ENCODE results near the gene SFTPB.
"Not testable (repeated sequence)": the region's sequence is repeated elsewhere in the genome, so short reads cannot be mapped to it uniquely, and the experiment has no call there.

Gene SFTPB

DNA sequence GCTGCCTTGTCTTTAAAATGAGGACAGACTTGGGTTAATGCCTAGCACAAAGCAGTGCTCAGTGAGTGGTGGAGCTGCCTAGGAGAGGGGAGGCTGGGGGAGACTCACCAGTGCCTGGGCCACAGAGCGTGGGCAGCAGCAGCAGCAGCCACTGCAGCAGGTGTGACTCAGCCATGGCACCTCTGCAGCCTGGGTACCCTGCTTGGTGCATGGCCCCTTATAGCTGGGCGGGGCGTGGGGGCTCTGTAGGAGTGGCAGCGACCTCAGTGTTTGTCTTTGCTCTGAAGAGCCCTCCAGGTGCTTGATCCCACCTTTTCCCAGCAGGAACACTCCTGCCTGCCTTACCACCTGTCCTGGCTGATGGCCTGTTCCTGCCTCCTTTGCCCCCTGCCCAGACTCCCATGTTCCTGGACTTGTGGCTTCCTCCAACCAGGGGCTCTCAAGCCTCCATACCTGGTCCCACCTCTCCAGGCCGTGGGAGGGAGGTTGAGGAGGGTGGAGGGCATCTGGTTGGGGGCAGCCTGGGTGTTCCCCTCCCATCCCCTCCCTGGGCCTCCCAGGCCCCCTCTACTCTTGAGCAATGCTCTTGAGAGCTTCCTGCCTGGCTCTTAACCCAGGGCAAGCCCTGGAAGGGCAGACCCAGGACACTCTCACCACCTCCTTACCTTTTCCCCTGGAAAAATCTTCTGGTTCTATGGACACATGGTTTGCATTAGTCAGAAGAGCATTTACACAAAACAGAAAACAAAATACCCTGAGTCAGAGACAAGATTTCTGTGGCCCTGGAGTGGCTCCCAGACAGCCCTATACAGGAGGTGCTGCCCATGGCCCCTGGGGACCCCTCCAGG is at the start of gene SFTPB:
SFTPB (minus strand) TSS at position 191 of the 848 bp plus-strand sequence; CDS start at position 175, 16 bp downstream.
- DNase-seq (ENCODE audit: low spot score), result no peak

DNA sequence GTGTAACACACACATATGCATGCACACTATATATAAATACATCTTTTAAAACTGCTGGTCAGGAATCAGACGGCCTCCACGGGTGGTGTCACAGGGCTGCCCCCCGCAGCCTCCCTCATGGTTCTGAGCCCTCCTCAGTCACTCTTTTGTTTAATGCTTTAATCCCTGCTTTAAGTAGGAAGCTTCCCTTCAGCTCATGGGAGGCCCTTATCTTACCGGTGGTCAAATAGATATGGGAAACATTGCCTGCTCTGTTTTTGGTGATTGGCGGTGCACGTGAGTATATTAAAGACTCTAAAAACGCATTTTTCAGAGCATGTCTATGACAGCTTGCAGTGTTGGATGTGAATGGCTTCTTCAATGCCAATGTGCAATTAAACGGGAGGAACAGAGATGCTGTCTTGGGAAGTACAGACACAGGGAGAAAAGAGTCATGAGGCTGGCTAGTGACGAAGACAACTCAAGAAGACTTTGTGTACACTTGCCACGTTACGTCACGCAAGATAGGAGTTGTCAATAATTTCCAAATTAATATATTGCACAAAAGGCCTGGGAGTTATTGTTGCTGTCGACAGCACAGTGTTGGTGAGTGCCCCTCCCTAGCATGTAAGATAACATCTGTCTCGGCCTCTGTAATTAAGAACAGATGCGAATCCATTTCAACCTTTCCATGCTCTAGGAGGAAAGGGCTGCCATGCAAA is 49.5 kb upstream of the SFTPB start:
- no peak for DNase-seq (ENCODE audit: low spot score)

DNA sequence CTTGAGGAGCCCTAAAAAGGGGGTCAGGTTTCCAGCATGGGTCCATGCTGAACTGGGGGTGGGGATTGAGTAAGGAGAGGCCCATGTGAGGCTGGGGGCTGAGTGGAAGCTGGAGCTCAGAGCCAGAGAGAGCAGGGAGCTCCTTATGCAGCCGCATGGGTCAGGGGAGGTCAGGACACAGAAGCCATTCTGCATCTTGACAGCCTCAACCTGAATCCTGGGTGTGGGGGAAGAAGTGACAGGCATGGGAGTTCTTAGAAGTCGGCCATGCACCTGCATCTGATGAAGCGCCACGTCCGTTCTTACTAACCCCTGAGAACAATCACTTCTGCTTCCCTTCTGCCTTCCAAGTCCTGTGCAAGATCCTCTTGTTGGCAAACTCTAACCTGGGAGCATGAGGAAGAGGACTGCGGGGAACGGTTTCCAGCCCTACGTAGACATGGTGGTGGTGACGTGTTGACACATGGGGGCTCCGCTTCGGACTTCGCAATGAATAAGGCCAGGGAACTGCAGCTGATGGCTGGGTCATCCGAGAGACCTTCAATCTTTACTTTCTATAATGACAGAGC is 48.4 kb upstream of the SFTPB start:
- DNase-seq (ENCODE audit: low spot score), result no peak

DNA sequence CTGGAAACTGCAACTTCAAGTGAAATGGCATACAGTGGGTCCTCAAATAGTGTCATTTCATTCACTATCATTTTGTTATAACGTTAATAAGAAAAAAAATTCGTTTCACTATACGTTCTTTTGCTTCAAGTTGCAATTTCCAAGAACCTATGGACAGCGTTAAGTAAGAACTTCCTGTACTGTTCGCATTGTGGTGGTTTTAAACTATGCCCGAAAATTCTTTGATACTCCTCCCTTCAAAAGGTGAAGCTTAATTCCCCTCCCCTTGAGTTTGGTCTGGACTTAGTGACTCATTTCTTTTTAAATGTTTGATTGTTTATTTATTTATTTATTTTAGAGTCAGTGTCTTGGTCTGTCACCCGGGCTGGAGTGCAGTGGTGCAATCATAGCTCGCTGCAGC is 46.8 kb upstream of the SFTPB start:
- no peak for DNase-seq (ENCODE audit: low spot score)

DNA sequence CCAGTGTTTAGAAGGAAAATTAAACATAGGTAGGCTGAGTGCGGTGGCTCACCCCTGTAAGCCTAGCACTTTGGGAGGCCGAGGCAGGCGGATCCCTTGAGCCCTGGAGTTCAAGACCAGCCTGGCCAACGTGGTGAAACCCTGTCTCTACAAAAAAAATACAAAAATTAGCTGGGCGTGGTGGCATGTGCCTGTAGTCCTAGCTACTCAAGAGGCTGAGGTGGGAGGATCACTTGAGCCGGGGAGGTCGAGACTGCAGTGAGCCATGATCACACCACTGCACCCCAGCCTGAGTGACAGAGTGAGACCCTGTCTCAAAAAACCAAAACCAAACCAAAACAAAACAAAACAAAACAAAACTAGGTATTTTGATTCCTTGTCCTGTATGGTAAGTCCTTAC is 46.4 kb upstream of the SFTPB start:
- not testable (repeated sequence) for DNase-seq (ENCODE audit: low spot score)

DNA sequence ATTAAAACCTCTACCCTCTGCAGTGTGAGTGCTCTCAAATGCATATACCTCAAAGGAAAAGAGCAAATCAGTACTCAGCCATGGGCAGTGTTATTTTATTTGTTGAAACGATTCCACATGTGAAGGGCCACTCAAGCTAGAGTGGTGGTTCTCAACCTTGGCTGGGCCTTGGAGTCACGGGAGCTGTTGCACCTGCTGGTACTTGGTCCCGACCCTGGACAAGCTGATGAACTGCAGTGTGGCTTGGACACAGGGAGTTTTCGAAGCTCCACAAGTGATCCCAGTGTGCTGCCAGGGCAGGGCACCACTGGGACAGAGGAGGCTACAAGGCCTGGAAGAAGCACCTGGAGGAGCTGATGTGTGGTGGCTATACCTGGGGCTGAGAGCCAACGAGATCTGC is 45.8 kb upstream of the SFTPB start:
- no peak for DNase-seq (ENCODE audit: low spot score)

DNA sequence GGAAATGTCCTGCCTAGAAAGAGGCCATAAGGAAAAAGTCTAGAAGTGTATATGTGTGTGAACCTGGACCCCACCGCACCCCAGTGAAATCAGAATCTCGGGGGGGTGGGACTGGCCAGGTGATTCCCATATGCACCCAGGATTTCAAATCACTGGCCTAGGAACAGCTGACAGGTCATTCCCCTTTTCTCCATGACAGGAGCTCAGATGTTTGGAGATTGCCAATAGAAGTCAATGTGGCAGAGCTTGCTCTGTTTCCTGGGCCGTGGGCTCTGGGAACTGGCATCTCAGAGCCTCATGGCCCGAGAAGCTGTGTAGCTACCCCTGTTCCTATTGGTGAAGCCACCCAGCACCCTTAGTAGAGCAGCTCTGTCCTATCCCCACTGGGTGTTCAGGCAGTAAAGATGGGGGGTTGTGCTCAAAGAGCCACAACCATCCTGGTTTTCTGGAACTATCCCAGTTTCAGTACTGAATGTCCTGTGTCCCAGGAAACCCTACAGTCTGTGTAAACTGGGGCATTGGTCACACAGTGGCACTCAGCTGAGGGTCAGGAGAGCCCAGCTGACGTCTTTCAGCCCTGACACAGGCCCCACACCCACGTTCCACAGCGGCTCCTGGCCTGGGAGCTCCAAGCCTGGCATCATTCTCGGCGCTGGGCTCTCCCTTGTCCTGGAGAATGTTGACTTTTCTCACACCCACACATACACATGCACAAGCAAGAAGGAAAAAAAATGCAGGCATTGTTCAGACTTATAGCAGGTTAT is 45.0 kb upstream of the SFTPB start:
- DNase-seq (ENCODE audit: low spot score), result no peak

DNA sequence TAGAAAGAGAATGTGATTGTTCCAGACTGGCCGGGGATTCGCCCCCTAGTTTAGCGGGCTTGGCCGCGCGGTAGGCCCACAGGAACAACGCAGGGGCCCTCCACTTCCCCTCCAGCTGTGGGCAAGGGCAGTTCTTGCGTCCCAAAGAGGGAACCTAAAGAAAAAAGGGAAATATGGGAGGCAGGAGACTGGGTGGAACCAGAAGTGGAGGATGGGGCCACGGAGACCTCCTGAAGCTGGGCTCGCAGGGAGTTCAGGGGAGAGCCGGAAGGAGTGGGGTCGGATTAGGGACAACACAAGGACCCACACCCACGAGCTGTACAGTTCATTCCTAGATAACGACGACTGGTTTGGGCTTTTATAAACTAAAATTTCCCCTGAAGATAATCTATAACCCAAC is 44.3 kb upstream of the SFTPB start:
- no peak for DNase-seq (ENCODE audit: low spot score)

DNA sequence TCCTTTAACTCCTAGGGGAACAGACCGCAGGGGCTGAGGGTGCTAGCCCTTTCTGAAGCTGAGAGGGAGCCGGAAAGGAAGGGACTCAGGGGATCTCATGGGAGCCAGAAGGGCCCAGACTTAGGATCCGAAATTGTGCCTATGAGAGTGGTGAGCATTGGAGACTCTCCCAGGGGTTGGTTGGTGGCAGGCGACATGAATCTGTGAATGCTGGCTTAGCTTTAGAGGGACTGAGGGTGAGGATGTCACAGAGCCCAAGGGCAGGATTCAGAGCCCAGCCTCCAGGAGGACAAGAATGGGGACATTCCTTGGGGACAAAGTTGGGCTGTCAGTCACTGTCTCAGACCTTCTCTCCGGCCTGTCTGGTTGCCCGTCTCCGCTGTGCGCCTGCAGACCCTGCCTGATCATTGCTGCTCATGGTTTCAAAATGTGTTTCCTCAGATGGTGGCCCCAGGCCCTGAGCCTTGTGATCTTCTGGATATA is 43.6 kb upstream of the SFTPB start:
- no peak for DNase-seq (ENCODE audit: low spot score)

DNA sequence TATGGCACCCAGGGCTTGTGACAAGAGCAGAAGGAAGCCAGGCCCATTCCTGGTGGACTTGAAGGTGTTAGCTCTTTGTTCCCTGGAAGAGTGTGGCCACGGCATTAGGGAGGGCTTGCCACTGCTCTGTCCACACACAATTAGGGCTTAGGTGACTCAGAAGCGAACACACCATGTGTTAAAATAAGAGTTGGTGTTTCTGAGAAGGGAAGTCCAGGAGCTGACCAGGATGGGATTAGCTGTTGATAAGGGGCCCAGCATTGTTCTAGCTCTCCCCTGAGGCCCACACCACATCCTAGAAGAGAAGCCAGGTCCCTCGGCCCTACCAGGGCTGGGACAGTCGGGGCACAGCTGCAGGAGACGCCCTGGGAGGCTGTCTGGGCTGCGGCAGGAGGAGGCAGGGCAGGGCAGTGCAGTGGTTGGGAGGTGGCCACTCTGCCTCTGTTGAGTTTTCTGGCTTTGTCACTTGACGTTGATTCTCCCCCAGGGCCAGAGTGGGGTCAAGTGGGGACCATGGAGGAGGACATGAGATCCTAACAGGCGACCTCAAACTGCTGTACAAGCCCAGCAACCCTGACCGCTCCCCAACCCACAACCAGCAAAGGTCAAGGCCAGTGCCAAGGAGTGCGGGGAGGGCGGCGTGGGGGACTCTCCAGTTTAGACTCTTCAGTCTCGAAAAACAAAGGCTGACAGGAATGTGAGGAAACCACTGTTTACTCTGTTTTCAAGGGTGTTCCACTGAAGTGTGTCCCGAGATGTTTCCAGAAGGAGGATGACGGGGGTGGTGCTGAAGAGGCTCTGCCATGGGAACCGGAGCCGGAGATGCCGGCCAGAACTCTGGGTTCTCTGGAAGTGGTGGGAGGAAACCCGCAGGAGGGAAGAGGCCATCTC is 42.9 kb upstream of the SFTPB start:
- no peak for DNase-seq (ENCODE audit: low spot score)

DNA sequence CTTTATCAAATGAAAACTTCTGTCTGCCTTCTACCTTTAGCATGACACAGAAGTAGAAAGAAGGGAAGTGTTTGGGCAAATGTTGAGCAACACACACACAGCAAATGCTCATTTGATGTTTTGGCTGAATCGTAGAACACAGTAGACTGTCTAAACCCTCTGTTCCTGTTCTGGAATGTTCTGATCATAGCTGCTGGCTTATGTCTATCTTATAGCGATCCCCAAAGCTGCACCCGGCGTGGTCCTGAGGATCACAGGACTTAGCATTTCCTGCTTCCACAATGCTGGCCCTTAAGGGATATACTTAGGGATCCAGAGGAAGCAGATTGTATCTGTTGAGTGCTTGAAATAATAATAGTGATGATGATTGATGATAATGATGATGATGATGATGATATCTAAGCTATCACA is 41.4 kb upstream of the SFTPB start:
- DNase-seq (ENCODE audit: low spot score), result no peak

DNA sequence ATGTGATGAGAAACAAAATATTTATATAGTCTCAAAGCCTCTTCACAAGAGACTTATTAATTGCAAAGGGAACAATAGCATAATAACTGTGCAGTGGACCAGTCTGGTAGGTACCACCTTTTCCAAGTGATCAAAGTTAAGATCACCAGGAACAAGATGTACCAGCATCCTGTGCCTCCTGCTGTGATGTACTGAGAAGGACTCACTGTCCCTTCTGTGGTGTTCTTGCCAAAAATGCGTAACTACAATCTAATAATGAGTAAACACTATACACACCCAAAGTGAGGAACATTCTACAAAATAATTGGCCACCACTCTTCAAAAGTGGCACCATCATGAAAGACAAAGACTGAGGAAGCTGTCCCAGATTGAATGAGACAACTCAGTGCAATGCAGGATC is 40.6 kb upstream of the SFTPB start:
- no peak for DNase-seq (ENCODE audit: low spot score)

DNA sequence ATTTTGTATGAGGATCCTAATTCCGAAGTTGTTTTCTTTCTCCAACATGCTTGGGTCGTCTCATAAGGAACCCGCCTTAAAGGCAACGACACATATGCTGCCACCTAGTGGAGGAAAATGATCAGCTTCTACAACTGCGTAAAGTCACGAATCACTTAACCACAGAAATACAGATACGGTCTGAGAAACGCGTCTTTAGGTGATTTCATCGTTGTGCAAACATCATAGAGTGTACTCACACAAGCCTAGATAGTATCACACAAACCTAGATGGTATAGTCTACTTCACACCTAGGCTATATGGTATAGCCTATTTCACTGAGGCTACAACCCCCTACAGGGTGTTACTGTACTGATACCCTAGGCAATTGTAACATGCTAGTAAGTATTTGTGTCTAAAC is 39.3 kb upstream of the SFTPB start:
- DNase-seq (ENCODE audit: low spot score), result peak; percentile 54

DNA sequence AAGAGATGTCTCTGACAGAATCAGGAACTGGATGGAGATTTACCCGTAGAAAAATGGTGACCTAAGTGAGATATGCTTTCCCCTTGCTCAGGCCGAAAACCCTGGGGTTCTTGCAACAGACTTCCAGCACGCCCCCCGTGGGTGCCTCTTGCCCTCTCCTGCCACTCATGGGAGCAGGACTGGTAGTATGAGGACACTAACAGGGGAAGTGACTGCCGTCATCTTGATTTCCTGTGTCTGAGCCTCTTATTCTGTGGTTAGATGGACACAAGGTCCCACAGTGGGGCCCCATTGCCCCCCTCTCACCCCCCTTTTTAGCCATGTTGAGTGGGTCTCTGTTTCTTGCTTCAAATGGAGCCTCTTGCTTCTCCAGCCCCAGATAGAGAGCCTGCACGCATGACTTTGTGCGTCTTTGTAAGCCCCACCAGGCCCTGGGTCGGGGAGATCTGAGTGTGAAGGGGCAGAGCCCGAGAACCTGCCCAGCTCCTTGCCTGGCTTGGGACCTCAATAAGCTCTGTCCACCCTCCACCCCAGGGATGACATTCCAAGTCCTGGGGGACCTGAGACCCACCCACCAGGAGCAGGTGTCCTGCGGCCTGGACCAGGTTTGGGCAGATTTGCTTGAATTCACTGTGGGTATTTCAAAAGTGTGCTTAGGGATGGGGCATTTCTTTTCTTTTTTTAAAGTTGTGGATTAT is 38.7 kb upstream of the SFTPB start:
- DNase-seq (ENCODE audit: low spot score), result no peak

DNA sequence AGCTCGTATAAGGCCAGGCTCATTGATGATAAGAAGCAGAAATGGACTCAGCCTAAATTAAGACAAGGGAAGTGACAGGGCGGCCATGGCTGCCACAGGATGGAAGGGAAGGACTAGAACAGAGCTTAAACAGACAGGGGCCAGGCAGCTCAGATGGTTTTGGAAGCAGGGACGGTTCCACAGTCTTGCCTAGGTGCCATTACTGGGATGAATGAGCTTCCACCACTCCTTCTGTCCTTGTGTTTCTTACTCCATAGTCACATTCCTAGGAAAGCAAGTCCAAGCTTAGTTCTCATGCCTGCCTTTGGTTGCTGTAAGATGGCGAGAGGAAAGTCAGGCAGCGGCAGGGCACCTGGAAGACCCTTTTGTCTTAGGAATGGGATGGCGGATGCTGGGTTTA is 38.1 kb upstream of the SFTPB start:
- DNase-seq (ENCODE audit: low spot score), result no peak

DNA sequence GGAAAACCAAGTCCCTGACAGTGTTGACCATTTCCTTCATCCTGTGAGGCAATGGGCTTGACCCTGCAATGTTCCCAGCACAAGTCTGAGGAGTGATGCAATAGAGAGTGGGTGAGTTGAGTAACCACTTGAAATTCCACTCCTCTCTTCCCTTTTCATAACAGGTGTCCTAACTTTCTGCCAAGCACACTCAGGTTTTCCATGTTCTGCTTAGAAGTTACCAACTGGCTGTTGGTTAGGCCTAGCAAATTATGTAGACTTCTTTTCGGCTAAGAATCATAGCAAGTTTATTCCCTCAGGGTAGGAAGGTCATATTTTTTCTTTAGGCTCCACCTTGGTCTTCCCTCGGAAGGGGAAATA is 37.7 kb upstream of the SFTPB start:
- peak; percentile 63 for DNase-seq (ENCODE audit: low spot score)

DNA sequence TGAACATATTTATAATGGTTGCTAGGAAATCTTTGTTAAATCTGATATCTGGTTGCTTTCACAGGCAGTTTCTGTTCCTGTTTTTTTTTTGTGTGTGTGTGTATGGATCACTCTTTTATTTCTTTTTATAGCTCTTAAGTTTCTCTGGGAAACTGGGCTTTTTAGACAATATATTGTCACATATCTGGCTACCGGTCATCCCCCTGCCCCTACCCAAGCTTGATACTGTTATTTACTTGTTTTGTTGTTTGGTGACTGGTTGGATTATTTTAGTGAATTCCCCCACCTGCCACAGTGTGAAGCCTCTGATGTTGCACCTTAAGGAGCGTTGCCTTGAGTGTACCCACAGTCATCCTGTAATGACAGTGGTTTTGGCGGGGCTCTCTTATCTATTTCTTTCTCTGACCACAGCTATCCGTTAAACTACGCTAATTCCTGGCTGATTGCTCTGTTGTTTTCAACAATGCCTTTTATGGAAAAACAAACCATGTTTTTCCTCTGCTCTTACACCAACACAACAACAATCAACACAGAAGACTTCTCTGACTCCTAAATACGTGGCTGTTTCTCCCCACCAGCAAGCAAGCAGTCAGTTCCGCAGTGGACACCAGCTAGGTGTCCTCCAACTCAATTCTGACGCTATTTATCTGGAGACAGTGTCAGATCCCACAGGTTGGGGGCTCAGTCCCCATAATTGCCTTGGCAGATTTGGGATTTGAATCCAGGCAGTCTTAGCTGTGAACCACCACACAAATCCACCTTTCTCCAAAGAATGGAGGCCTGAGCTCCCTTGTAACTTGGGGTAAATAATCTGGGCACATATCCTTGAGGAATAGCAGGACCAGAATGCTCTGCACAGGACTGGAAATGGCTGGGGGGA is 37.0 kb upstream of the SFTPB start:
- DNase-seq (ENCODE audit: low spot score), result no peak

DNA sequence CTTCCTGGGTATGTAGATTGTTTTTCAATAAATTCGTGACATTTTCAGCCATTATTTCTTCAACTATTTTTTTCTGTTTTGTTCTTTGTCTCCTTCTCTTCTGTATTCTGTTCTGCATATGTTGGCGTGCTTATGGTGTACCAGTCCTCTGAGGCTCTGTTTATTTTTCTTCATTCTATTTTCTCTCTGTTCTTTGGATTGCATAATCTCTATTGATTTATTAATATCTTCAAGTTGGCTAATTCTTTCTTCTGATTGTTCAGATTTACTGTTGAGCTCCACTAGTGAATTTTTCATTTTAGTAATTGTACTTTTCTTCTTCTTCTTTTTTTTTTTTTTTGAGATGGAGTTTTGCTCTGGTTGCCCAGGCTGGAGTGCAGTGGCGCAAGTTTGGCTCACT is 36.0 kb upstream of the SFTPB start:
- DNase-seq (ENCODE audit: low spot score), result no peak

DNA sequence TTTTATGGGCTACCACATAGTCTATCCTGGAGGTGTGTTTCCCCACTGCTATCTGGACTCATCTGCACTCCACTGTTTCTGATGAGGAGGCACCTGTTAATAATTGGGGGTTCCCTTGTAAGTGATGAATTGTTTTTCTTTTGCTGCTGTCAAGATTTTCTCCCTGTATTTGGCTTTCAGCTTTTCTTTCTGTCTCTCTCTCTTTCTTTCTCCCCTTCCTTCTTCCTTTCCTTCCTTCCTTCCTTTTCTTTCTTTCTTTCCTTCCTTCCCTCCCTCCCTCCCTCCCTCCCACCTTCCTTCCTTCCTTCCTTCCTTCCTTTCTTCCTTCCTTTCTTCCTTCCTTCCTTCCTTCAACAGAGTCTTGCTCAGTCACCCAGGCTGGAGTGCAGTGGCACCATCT is 35.3 kb upstream of the SFTPB start:
- no peak for DNase-seq (ENCODE audit: low spot score)

DNA sequence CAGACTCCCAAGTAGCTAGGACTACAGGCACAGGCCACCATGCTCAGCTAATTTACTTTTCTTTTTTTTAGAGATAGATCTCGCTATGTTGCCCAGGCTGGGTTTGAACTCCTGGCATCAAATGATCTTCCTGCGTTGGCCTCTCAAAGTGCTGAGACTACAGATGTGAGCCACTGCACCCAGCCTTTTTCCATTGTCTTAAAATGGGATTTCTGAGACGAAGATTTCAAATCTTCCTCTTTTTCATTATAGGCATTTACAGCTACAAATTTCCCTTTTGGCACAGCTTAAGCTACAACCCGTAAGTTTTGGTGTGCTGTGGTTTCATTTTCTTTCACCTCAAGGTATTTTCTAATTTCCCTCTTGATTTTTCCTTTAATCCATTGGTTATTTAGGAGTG is 34.8 kb upstream of the SFTPB start:
- DNase-seq (ENCODE audit: low spot score), result no peak
